A549 treated with DMSO at 1 μM for 4 hours (cell line): ENCODE data around the gene ETDC. TPM values are rescaled to one million over a fixed set of nuclear protein-coding genes. Genes with fewer than 3 reads are reported as not detected.

Source experiments
- total RNA-seq: library from RNA; stranded (reverse); fragments of 200-300 nt; extraction: Qiagen RNA extraction; gene quantifications from 5 replicates; pipeline ENCODE4 v1.2.3, GENCODE V29; 2022; ENCODE audit warnings: low read depth

The ETDC gene
- total RNA-seq, result not detected in 5 replicates

GRCh38 chrX:135309430-135309923, at the start of gene ETDC:
Gene ETDC (plus strand): TSS chrX:135309480. CDS start chrX:135309480, 0 bp downstream.

Other genes starting within 250 kb of the ETDC start
- 0.03 to 0.16 TPM (median 0.05 TPM) in 4 of 5 replicates, not detected in the other for gene SMIM10L2B, start 210.8 kb upstream of the ETDC start, total RNA-seq
- not detected in 5 replicates for gene ETDB, start 189.0 kb upstream of the ETDC start, total RNA-seq
- gene CT55, start 138.1 kb upstream of the ETDC start, total RNA-seq, result not detected in 5 replicates
- gene ETDA, start 57.4 kb upstream of the ETDC start, total RNA-seq, result not detected in 5 replicates
- gene ZNF75D, start 34.6 kb downstream of the ETDC start, total RNA-seq, result 2.8 to 4.1 TPM (median 3.7 TPM) in 5 replicates
- gene ZNF449, start 35.3 kb downstream of the ETDC start, total RNA-seq, result 3.0 to 4.3 TPM (median 3.7 TPM) in 5 replicates
- 0.17 to 0.29 TPM (median 0.17 TPM) in 5 replicates for gene SMIM10L2A, start 112.5 kb downstream of the ETDC start, total RNA-seq
- gene INTS6L, start 211.2 kb downstream of the ETDC start, total RNA-seq, result 0.08 to 0.46 TPM (median 0.17 TPM) in 5 replicates